Renal pelvis (tissue), 4 donors: ENCODE measurements around the gene TBL1XR1. TPM values are rescaled to one million over a fixed set of nuclear protein-coding genes. Genes with fewer than 3 reads are reported as not detected.

Experiments
- DNase-seq: peaks from one replicate; pipeline ENCODE4 v3.0.0-alpha.2; 2013
- polyA plus RNA-seq, 3 donors: library from polyadenylated mRNA; unstranded; fragments of 120-200 nt; gene quantifications; one replicate each; pipeline ENCODE4 v1.2.1, GENCODE V29; 2013; ENCODE audit not compliant: insufficient read length in 3 of 3

The TBL1XR1 gene
- polyA plus RNA-seq, 3 donors, result 118 to 155 (median 149) TPM

DNA sequence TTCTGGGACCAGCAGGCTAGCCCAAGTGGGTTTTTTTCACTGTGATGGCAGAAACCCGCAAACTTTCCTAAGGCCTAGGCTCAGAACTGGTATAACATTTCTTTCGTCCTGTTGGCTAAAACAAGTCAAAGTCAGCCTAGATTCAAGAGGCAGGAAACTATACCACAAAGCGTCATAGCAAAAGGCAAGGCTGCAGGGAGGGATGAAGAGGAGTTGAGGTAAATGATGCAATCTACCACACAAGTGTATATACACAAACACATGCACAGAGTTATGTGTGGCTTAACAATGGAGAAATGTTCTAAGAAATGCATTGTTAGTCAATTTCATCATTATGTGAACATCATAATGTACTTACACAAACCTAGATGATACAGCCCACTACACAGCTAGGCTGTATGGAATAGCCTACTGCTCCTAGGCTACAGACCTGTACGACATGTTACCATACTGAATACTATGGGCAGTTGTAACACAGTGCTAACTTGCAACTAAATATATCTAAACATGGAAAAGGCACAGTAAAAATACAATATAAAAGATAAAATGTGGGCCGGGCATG lies 225.6 kb downstream of the TBL1XR1 start:
- no peak for DNase-seq

- DNase-seq, result no peak
Observed at GRCh38 chr3:176970770-176971169, 226.5 kb downstream of the TBL1XR1 start.

DNA sequence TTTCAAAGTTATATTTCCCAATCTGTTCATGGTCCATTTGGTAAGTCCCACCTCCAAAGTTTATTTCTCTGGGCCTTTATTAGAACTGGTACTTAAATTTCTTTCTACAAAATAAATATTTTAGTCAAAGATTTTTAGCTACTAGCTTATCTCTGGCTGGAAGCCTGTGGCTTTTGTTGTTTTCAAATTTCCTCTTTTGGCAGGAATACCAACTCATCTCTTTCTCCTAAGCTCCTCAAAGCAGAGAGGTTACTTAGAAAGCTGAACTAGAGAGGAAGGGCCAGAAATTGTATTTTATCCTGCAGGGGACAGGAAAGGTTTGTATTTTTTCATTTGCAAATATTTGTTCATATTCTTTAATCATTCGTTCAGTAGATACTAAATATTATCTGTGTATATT lies 227.8 kb downstream of the TBL1XR1 start:
- no peak for DNase-seq
